NB4 (cell line): ENCODE data around the gene POLDIP2.
A peak's percentile ranks its signal among the peaks of the same experiment; 100 is the strongest.

Source experiments
- DNase-seq: peaks from one replicate; pipeline ENCODE4 v3.0.0; 2010; ENCODE audit warnings: low read depth
- H3K4me3 ChIP-seq: one replicate; pipeline ENCODE4 v1.5.1; 2011; ENCODE audit warnings: mild to moderate bottlenecking, low read depth, low read length, moderate library complexity
- CTCF ChIP-seq: IDR thresholded peaks from one replicate; pipeline ENCODE4 v1.5.1; 2012; ENCODE audit warnings: low read depth, low read length
- MYC ChIP-seq: IDR thresholded peaks from 2 replicates; pipeline ENCODE4 v1.6.1; 2011; ENCODE audit warnings: low read depth, low read length
- POLR2A ChIP-seq: IDR thresholded peaks from 2 replicates; pipeline ENCODE4 v1.6.1; 2011; ENCODE audit warnings: mild to moderate bottlenecking; ENCODE audit not compliant: insufficient read length; ENCODE audit errors: extremely low read depth
- TF ChIP-seq, protein P1 (sequence below): IDR thresholded peaks from 2 replicates; pipeline ENCODE4 v1.6.1; 2011; ENCODE audit warnings: low read depth, low read length

The POLDIP2 gene

DNA sequence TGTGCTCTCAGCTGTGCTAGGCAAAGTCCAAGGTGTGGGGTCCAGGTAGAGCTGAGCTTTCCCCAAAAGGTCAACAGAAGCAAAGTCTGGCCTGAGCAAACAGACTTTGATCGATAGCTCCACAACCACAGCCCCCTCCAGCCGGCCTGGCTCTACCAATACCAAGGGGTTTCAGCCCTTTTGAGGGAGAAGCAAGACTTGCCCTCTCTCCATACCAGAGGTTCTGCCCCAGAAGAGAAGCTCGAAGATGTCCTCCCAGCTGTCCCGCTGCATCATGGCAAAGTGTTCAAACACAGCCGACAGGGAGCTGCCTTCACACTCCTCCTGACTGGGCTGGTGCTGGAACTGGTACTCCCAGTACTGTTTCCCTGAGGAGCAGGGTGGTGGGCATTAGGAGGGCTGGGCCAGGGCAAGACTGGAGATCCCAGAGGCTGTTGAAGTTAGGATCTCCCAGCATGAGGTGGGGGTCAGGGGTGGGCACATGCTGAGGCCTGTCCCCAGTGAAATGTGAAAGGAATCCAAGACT, 11.0 kb upstream of the POLDIP2 start:
- TF ChIP-seq CTCF (no peak), POLR2A (no peak), MYC (no peak)
- TF ChIP-seq, protein P1, sequence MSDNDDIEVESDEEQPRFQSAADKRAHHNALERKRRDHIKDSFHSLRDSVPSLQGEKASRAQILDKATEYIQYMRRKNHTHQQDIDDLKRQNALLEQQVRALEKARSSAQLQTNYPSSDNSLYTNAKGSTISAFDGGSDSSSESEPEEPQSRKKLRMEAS = no peak
- no peak overlapping the region for H3K4me3 ChIP-seq
- DNase-seq = no peak

DNA sequence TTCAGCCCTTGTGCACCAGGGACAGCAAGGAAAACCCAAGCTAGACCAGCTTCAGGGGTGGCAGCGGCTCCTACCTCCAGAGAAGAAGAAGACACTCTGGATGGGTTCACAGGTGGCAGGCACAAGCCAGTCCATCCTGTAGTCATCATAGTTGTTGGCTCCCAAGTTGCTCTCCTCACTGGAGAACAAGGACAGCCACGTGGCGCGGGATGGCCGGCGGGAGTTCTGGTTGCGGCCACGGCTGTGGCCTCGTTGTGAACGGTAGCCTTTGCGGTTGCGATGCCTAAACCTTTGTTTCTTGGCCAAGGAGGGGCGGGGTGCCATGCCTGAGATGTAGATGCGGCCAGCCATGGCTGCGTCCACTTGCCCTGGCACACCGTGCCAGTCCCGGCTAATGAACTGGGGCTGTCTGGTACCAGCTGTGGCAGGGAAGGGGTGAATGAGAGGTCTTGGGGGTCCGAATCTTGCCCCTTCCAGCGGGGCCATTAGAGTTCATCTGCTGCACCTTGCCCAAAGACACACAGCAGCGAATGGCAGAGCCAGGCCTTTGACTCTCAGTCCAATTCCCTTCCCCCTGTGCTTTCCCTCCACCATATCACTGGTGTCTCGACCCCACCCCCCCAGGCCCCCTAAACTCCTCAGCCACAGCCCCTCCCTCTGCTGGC, 10.4 kb upstream of the POLDIP2 start:
- H3K4me3 ChIP-seq = no peak overlapping the region
- DNase-seq = no peak
- no peak for TF ChIP-seq MYC
- no peak for TF ChIP-seq POLR2A
- no peak for TF ChIP-seq CTCF
- TF ChIP-seq, protein P1 = no peak

DNA sequence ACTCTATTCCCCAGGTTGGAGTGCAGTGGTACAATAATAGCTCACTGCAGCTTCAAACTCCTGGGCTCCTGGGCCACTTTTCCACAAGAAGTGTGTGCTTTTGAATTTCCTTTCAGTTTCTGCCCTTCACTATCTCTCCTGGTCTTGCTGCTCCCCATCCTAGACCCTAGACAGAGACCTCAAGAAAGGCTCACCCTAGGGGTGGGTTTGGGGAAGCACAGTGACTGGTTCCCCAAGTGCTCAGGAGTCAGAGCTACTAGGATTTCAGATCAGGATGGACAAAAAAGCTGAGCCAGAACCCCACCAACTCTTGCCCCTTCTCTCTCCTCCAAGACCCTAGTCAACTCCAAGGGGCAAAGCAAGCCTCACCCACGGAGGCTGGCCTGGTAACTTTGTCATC, 9.3 kb upstream of the POLDIP2 start:
- DNase-seq = peak; percentile 28
- no peak overlapping the region for H3K4me3 ChIP-seq
- TF ChIP-seq MYC (no peak), POLR2A (no peak)
- TF ChIP-seq, protein P1 = no peak

GRCh38 chr17:28365487-28365886, 8.2 kb upstream of the POLDIP2 start:
- no peak for DNase-seq
- TF ChIP-seq, protein P1 = no peak
- TF ChIP-seq POLR2A (no peak), CTCF (no peak), MYC (no peak)
- H3K4me3 ChIP-seq = no peak overlapping the region

DNA sequence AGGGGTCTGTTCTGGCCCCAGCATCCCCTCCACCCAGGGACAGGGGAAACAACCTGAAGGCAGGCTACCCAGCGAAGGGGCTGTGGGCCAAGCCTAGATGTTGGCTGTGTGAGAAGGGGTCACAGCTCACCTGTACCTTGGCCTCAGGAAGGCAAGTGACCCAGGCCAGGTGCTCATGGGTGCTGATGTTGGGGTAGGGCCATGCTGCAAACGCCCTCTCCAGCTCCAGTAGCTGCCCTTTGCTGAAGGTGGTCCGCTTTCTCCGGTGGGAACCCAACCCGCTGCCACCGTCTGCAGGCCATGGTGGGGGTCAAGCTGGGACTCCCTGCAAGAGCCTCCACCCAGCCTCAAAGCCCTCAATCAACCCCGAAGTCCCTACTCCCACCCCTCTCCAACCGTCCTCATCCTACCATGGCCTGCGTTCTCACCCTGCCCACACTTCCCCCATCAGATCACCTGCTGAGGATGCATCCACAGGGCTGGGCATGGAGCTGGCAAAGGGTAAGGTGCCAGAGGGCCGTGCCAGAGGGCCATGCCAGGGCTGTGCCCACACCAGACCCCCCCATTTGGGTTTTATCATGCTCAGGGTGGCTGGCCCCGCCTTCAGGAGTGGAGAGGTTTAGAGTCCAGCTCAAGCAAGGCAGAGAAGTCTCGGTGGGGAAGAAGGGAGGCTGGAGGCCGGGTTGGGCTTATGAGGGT, 7.5 kb upstream of the POLDIP2 start, which contains the start of gene SEBOX:
TSS of gene SEBOX (minus strand) at position 535 of the 699 bp plus-strand sequence. CDS start at position 487, 48 bp downstream.
- TF ChIP-seq CTCF (no peak), POLR2A (no peak), MYC (no peak)
- TF ChIP-seq, protein P1 = no peak
- no peak for DNase-seq
- H3K4me3 ChIP-seq = no peak within 1 kb of the TSS
